Measurements from ENCODE around the gene SERGEF. TPM values are rescaled to one million over a fixed set of nuclear protein-coding genes. Genes with fewer than 3 reads are reported as not detected.
"Not testable (repeated sequence)": the region's sequence is repeated elsewhere in the genome, so short reads cannot be mapped to it uniquely, and the experiment has no call there.

The SERGEF gene
- total RNA-seq, 2 experiments from 2014 or later: 40.2 to 41.7 TPM

GRCh38 chr11:18013790-18014507 is 1.1 kb upstream of the SERGEF start:
- Mint-ChIP-seq H3K9me3 (no peaks in the 10 kb centered on the region), H3K27me3 (ENCODE audit: low read depth) (no peaks in the 10 kb centered on the region), H3K36me3 (ENCODE audit: low read depth) (peaks cover 1% of the 10 kb centered on the region), H3K4me3 (peak overlapping the region; percentile 97), H3K4me1 (ENCODE audit: low read depth) (peaks cover 39% of the 10 kb centered on the region), H3K27ac (peak overlapping the region; percentile 95)
- intact Hi-C loops (cut with micrococcal nuclease): loop anchor here (1.0 to 5.0 kb wide), 18 partner anchors 92 to 1698 kb away; partner anchors contain the start of genes C11orf58, E2F8, GTF2H1 and HPS5
- CTCF ChIA-PET: interaction anchor here (1.0 to 1.6 kb wide), 5 partner anchors 9 to 101 kb away, joined by 3 to 10 read pairs (median 4); partner anchors contain the start of gene SAAL1
- peak; percentile 15 for DNase-seq

GRCh38 chr11:18012122-18012905 is 533 bp downstream of the SERGEF start:
- H3K4me3 Mint-ChIP-seq: peak overlapping the region; percentile 97
- intact Hi-C loops (cut with micrococcal nuclease): loop anchor here (2.0 to 5.0 kb wide), 9 partner anchors 370 to 1700 kb away; partner anchors contain the start of genes C11orf58, E2F8, NAV2 and NCR3LG1
- CTCF ChIA-PET: interaction anchor here (1.2 kb wide), 1 partner anchor 21 kb away, joined by 3 read pairs; no protein-coding TSS in a partner anchor
- peak overlapping the region; percentile 65 for H3K27ac Mint-ChIP-seq
- no peaks in the 10 kb centered on the region for H3K9me3 Mint-ChIP-seq
- H3K36me3 Mint-ChIP-seq (ENCODE audit: low read depth): peaks cover 1% of the 10 kb centered on the region
- no peaks in the 10 kb centered on the region for H3K27me3 Mint-ChIP-seq (ENCODE audit: low read depth)
- peaks cover 39% of the 10 kb centered on the region for H3K4me1 Mint-ChIP-seq (ENCODE audit: low read depth)
- peak; percentile 25 for DNase-seq

- Mint-ChIP-seq H3K27me3 (ENCODE audit: low read depth) (no peaks in the 10 kb centered on the region), H3K27ac (peak overlapping the region; percentile 65), H3K4me1 (ENCODE audit: low read depth) (peaks cover 39% of the 10 kb centered on the region), H3K9me3 (no peaks in the 10 kb centered on the region), H3K36me3 (ENCODE audit: low read depth) (peaks cover 2% of the 10 kb centered on the region), H3K4me3 (peak overlapping the region; percentile 97)
- intact Hi-C loops (cut with micrococcal nuclease): loop anchor here (2.0 to 5.0 kb wide), 9 partner anchors 371 to 1701 kb away; partner anchors contain the start of genes C11orf58, E2F8, NAV2 and NCR3LG1
- CTCF ChIA-PET: interaction anchor here (1.2 kb wide), 1 partner anchor 20 kb away, joined by 3 read pairs; no protein-coding TSS in a partner anchor
- no peak for DNase-seq
Observed at GRCh38 chr11:18011633-18012032, 1.2 kb downstream of the SERGEF start.

- Mint-ChIP-seq H3K4me3 (no peak overlapping the region), H3K27ac (no peak overlapping the region), H3K4me1 (ENCODE audit: low read depth) (peaks cover 39% of the 10 kb centered on the region), H3K9me3 (no peaks in the 10 kb centered on the region), H3K36me3 (ENCODE audit: low read depth) (peaks cover 5% of the 10 kb centered on the region), H3K27me3 (ENCODE audit: low read depth) (no peaks in the 10 kb centered on the region)
- DNase-seq: no peak
- intact Hi-C loops (cut with micrococcal nuclease): loop anchor here (5.0 kb wide), 6 partner anchors 659 to 1701 kb away; partner anchors contain the start of genes C11orf58, E2F8, NAV2 and NCR3LG1
- CTCF ChIA-PET: interaction anchor here (1.4 kb wide), 1 partner anchor 92 kb away, joined by 3 read pairs; no protein-coding TSS in a partner anchor
Observed at GRCh38 chr11:18010977-18011586, 1.8 kb downstream of the SERGEF start.

GRCh38 chr11:18010121-18010670 is 2.7 kb downstream of the SERGEF start:
- Mint-ChIP-seq H3K27me3 (ENCODE audit: low read depth) (no peaks in the 10 kb centered on the region), H3K36me3 (ENCODE audit: low read depth) (peaks cover 7% of the 10 kb centered on the region), H3K4me3 (no peak overlapping the region), H3K9me3 (no peaks in the 10 kb centered on the region), H3K27ac (no peak overlapping the region), H3K4me1 (ENCODE audit: low read depth) (peaks cover 36% of the 10 kb centered on the region)
- intact Hi-C loops (cut with micrococcal nuclease): loop anchor here (5.0 kb wide), 6 partner anchors 658 to 1702 kb away; partner anchors contain the start of genes C11orf58, E2F8, NAV2 and NCR3LG1
- CTCF ChIA-PET: interaction anchor here (1.3 to 2.0 kb wide), 3 partner anchors 19 to 96 kb away, joined by 3 to 5 read pairs (median 5); partner anchors contain the start of gene SAAL1
- no peak for DNase-seq

- intact Hi-C loops (cut with micrococcal nuclease): no loop called here
Observed at GRCh38 chr11:18005376-18006129, 7.3 kb downstream of the SERGEF start.

GRCh38 chr11:18001191-18001590 is 11.7 kb downstream of the SERGEF start:
- DNase-seq: no peak
- Mint-ChIP-seq H3K27ac (no peak overlapping the region), H3K4me3 (no peak overlapping the region), H3K36me3 (ENCODE audit: low read depth) (peaks cover 24% of the 10 kb centered on the region), H3K9me3 (no peaks in the 10 kb centered on the region), H3K27me3 (ENCODE audit: low read depth) (no peaks in the 10 kb centered on the region), H3K4me1 (ENCODE audit: low read depth) (peaks cover 2% of the 10 kb centered on the region)
- intact Hi-C loops (cut with micrococcal nuclease): no loop called here
- CTCF ChIA-PET: interaction anchor here (1.3 kb wide), 1 partner anchor 114 kb away, joined by 4 read pairs; no protein-coding TSS in a partner anchor

More at GRCh38 chr11:18005376-18006129, 7.3 kb downstream of the SERGEF start:
- no peak for DNase-seq
- Mint-ChIP-seq H3K36me3 (ENCODE audit: low read depth) (peaks cover 13% of the 10 kb centered on the region), H3K27ac (no peak overlapping the region), H3K9me3 (no peaks in the 10 kb centered on the region), H3K4me1 (ENCODE audit: low read depth) (peaks cover 1% of the 10 kb centered on the region), H3K4me3 (no peak overlapping the region), H3K27me3 (ENCODE audit: low read depth) (no peaks in the 10 kb centered on the region)
- CTCF ChIA-PET: interaction anchor here (0.8 to 3.4 kb wide), 5 partner anchors 9 to 109 kb away, joined by 3 to 15 read pairs (median 4); no protein-coding TSS in a partner anchor

GRCh38 chr11:18000760-18001159 is 12.1 kb downstream of the SERGEF start:
- DNase-seq: no peak
- intact Hi-C loops (cut with micrococcal nuclease): no loop called here
- CTCF ChIA-PET: interaction anchor here (1.3 kb wide), 1 partner anchor 115 kb away, joined by 4 read pairs; no protein-coding TSS in a partner anchor
- Mint-ChIP-seq H3K27ac (no peak overlapping the region), H3K27me3 (ENCODE audit: low read depth) (no peaks in the 10 kb centered on the region), H3K9me3 (no peaks in the 10 kb centered on the region), H3K36me3 (ENCODE audit: low read depth) (peaks cover 24% of the 10 kb centered on the region), H3K4me1 (ENCODE audit: low read depth) (peaks cover 2% of the 10 kb centered on the region), H3K4me3 (no peak overlapping the region)

- H3K9me3 Mint-ChIP-seq; H3K4me3 Mint-ChIP-seq; DNase-seq; intact Hi-C loops (cut with micrococcal nuclease); H3K27me3 Mint-ChIP-seq (ENCODE audit: low read depth); H3K4me1 Mint-ChIP-seq (ENCODE audit: low read depth); H3K27ac Mint-ChIP-seq: not testable (repeated sequence)
- H3K36me3 Mint-ChIP-seq (ENCODE audit: low read depth): peaks cover 24% of the 10 kb centered on the region
- CTCF ChIA-PET: interaction anchor here (1.3 kb wide), 1 partner anchor 115 kb away, joined by 4 read pairs; no protein-coding TSS in a partner anchor
Observed at GRCh38 chr11:18000128-18000527, 12.7 kb downstream of the SERGEF start.

- peaks cover 11% of the 10 kb centered on the region for H3K36me3 Mint-ChIP-seq (ENCODE audit: low read depth)
- no peaks in the 10 kb centered on the region for H3K27me3 Mint-ChIP-seq (ENCODE audit: low read depth)
- DNase-seq: no peak
- no peaks in the 10 kb centered on the region for H3K9me3 Mint-ChIP-seq
- no peaks in the 10 kb centered on the region for H3K4me1 Mint-ChIP-seq (ENCODE audit: low read depth)
- CTCF ChIA-PET: interaction anchor here (0.6 to 3.5 kb wide), 3 partner anchors 11 to 282 kb away, joined by 4 to 22 read pairs (median 15); partner anchors contain the start of gene SAAL1
- intact Hi-C loops (cut with micrococcal nuclease): loop anchor here (1.0 to 5.0 kb wide), 2 partner anchors 113 to 769 kb away; partner anchors contain the start of gene SAAL1
- no peak overlapping the region for H3K4me3 Mint-ChIP-seq
- no peak overlapping the region for H3K27ac Mint-ChIP-seq
Observed at GRCh38 chr11:17992916-17993315, 19.9 kb downstream of the SERGEF start.
